ENCODE data around the gene GNPNAT1. TPM values are rescaled to one million over a fixed set of nuclear protein-coding genes. Genes with fewer than 3 reads are reported as not detected.

Gene GNPNAT1
- total and polyA plus RNA-seq, 2 of the 4 experiments (the other 2 are of a cell fraction), result 19.4 to 30.5 TPM

DNA sequence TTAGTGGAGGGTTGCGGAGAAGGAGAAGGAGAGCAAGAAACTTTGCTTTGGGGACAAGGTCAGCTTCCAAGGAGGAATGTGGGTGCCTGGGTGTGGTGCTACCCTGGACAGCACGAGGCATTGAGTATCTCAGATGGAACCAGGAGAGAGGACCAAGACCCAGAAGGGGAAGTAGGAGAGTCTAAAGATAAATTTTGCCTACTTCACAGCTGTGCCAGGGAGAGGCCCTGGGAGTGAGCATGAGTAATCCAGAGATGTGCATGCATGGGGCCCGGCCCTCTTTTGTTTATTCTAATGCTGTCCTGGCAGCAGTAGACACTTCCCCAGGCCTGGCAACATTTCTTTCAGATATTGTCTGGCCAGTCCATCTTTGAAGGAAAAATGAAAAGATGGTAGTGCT lies 49.5 kb upstream of the GNPNAT1 start:
- BruUV-seq (replicated peaks), result no TSS peak
- peaks cover 10% of the 10 kb centered on the region for H3K9me1 ChIP-seq (ENCODE audit: insufficient read depth, low read length)
- H3K27me3 ChIP-seq (ENCODE audit: control insufficient read depth, insufficient read depth, low read length), result no peaks in the 10 kb centered on the region
- H3K79me1 ChIP-seq (ENCODE audit: low read depth in 1 of 2, low read length in 2 of 2), result peaks cover 0 to 6% of the 10 kb centered on the region in 2 experiments; a peak in 1 of 4 replicates
- peak overlapping the region; percentile 83 for H2AFZ ChIP-seq (replicated peaks; ENCODE audit: low read length, poor library complexity)
- peaks cover 2% of the 10 kb centered on the region; the same call in 1 of the 2 replicates for H3K4me1 ChIP-seq (ENCODE audit: control insufficient read depth, insufficient read depth, low read length)
- no peak overlapping the region for H4K5ac ChIP-seq (ENCODE audit: low read depth, low read length)
- in situ Hi-C loops (cut with MboI; ENCODE audit: low sequenced_read_pairs) (no loop called here), intact Hi-C loops (cut with micrococcal nuclease) (loop anchor here (1.0 kb wide), 1 partner anchor 35 kb away; no protein-coding TSS in a partner anchor), dilution Hi-C loops (cut with HindIII; ENCODE audit: low sequenced_read_pairs, unreplicated experiment) (no loop called here)
- POLR2A ChIA-PET (ENCODE audit: unreplicated experiment), result no interaction called here
- no peak overlapping the region for H3K27ac ChIP-seq (ENCODE audit: insufficient read depth, low read length)
- H3K14ac ChIP-seq (replicated peaks; ENCODE audit: low read depth, low read length), result 0 out of 2 replicates have a peak overlapping the region, but pooled peaks have one; percentile 21
- no peak overlapping the region for H3K4me2 ChIP-seq (ENCODE audit: low read depth, low read length)
- no peak overlapping the region for H3K4me3 ChIP-seq (ENCODE audit: insufficient read depth, low read depth, low read length)
- TF ChIP-seq, protein P1, sequence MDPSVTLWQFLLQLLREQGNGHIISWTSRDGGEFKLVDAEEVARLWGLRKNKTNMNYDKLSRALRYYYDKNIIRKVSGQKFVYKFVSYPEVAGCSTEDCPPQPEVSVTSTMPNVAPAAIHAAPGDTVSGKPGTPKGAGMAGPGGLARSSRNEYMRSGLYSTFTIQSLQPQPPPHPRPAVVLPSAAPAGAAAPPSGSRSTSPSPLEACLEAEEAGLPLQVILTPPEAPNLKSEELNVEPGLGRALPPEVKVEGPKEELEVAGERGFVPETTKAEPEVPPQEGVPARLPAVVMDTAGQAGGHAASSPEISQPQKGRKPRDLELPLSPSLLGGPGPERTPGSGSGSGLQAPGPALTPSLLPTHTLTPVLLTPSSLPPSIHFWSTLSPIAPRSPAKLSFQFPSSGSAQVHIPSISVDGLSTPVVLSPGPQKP (IDR thresholded peaks at IDR 0.05; ENCODE audit: borderline replicate concordance, low read depth, low read length), result no peak
- TF ChIP-seq POLR2A (IDR thresholded peaks at IDR 0.05; ENCODE audit: low read depth, low read length) (no peak), FOS (IDR thresholded peaks at IDR 0.05; ENCODE audit: low read depth, low read length) (peak; percentile 49)
- TF ChIP-seq, protein P2, sequence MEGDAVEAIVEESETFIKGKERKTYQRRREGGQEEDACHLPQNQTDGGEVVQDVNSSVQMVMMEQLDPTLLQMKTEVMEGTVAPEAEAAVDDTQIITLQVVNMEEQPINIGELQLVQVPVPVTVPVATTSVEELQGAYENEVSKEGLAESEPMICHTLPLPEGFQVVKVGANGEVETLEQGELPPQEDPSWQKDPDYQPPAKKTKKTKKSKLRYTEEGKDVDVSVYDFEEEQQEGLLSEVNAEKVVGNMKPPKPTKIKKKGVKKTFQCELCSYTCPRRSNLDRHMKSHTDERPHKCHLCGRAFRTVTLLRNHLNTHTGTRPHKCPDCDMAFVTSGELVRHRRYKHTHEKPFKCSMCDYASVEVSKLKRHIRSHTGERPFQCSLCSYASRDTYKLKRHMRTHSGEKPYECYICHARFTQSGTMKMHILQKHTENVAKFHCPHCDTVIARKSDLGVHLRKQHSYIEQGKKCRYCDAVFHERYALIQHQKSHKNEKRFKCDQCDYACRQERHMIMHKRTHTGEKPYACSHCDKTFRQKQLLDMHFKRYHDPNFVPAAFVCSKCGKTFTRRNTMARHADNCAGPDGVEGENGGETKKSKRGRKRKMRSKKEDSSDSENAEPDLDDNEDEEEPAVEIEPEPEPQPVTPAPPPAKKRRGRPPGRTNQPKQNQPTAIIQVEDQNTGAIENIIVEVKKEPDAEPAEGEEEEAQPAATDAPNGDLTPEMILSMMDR (conservative IDR thresholded peaks at IDR 0.05; ENCODE audit: low read depth, low read length), result no peak
- no peaks in the 10 kb centered on the region for H3K9me3 ChIP-seq (ENCODE audit: control insufficient read depth, insufficient read depth, low read length)
- no peaks in the 10 kb centered on the region for H3K36me3 ChIP-seq (ENCODE audit: control insufficient read depth, insufficient read depth, low read length)
- no peak overlapping the region for H3K56ac ChIP-seq (ENCODE audit: extremely low read depth, insufficient read depth, low read length)
- peak overlapping the region; percentile 89 for H2AK9ac ChIP-seq (replicated peaks; ENCODE audit: low read depth, low read length, poor library complexity)
- peak overlapping the region; percentile 65; the same call in 1 of the 2 replicates for H3K23ac ChIP-seq (ENCODE audit: low read depth, low read length)
- ATAC-seq (ENCODE audit: low read depth), result peak; percentile 92
- peak overlapping the region; percentile 84 for H2BK120ac ChIP-seq (ENCODE audit: low read depth, low read length)
- no peak overlapping the region for H3K9ac ChIP-seq (ENCODE audit: low read depth, low read length)
- peak; percentile 71 for DNase-seq
- 0 out of 3 replicates have a peak overlapping the region, but pooled peaks have one; percentile 30 for H2BK15ac ChIP-seq (ENCODE audit: low read depth, low read length)
- H3K4ac ChIP-seq (ENCODE audit: low read depth, low read length), result peak overlapping the region; percentile 60
- CTCF ChIA-PET, result interaction anchor here (1.1 kb wide), 1 partner anchor 10 kb away, joined by 3 read pairs; no protein-coding TSS in a partner anchor
- 0 out of 2 replicates have a peak overlapping the region, but pooled peaks have one; percentile 64 for H2BK20ac ChIP-seq (ENCODE audit: low read depth, low read length)
- H4K20me1 ChIP-seq (ENCODE audit: insufficient read depth, low read length), result no peaks in the 10 kb centered on the region
- H4K8ac ChIP-seq (ENCODE audit: low read depth in 2 of 2, low read length in 2 of 2), result peak overlapping the region in 1 of 2 experiments; percentile 75; a peak in 2 of 4 replicates
- peak overlapping the region; percentile 21 for H2BK5ac ChIP-seq (ENCODE audit: low read depth, low read length, poor library complexity, severe bottlenecking)
- H3K18ac ChIP-seq (ENCODE audit: low read depth, low read length), result no peak overlapping the region
- no CpG with 5 or more reads among the region's 3 CpGs for WGBS, 2 experiments (ENCODE audit: extremely low coverage in 2 of 2, insufficient read length in 1 of 2)
- H2AK5ac ChIP-seq (ENCODE audit: low read depth, low read length), result peak overlapping the region; percentile 97
- peak overlapping the region; percentile 76; the same call in 1 of the 2 replicates for H4K91ac ChIP-seq (ENCODE audit: insufficient read depth, low read depth, low read length)

Measured in IMR-90 (cell line).